AG09319 (cell line): Measurements from ENCODE around the gene NCOA7.

Experiments
- DNase-seq: peaks from one replicate; pipeline ENCODE4 v3.0.0-alpha.2; 2010; ENCODE audit warnings: low read depth; ENCODE audit errors: extremely low read depth
- TF ChIP-seq, protein P1 (sequence below): IDR thresholded peaks from 2 replicates; pipeline ENCODE4 v1.5.1; 2011; ENCODE audit warnings: low read depth, mild to moderate bottlenecking, inconsistent platforms, low read length, moderate library complexity

The NCOA7 gene

DNA sequence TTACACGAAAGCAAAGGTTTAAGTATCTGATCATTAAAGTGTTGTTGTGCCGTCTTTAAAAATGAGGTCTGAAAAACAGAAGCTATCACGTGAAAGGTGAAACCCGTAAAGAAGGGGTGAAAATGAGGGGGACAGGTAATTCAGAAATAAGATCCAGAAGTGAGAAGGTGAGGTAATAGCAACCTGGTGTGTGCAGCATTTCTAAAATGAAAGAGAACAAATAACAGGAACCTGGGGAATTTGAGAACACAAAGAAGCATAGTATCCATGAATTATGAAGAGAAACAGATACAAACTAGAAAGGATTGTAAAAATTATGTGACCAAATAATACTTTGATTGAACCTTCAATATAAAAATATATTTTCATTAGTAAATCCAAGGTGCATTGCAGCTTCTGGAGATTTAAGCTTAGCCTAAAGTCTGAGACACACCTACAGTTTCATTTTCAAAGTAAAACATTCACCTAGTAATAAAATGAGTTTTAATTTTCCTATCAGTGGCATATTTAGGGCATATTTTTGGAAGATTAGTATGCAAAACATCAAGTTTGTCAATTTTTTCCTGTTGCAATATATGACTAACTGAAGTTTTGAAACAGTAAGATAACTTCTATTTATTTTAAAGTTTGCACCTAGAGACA, 39.9 kb upstream of the NCOA7 start:
- TF ChIP-seq, protein P1, sequence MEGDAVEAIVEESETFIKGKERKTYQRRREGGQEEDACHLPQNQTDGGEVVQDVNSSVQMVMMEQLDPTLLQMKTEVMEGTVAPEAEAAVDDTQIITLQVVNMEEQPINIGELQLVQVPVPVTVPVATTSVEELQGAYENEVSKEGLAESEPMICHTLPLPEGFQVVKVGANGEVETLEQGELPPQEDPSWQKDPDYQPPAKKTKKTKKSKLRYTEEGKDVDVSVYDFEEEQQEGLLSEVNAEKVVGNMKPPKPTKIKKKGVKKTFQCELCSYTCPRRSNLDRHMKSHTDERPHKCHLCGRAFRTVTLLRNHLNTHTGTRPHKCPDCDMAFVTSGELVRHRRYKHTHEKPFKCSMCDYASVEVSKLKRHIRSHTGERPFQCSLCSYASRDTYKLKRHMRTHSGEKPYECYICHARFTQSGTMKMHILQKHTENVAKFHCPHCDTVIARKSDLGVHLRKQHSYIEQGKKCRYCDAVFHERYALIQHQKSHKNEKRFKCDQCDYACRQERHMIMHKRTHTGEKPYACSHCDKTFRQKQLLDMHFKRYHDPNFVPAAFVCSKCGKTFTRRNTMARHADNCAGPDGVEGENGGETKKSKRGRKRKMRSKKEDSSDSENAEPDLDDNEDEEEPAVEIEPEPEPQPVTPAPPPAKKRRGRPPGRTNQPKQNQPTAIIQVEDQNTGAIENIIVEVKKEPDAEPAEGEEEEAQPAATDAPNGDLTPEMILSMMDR, result no peak
- DNase-seq, result no peak

DNA sequence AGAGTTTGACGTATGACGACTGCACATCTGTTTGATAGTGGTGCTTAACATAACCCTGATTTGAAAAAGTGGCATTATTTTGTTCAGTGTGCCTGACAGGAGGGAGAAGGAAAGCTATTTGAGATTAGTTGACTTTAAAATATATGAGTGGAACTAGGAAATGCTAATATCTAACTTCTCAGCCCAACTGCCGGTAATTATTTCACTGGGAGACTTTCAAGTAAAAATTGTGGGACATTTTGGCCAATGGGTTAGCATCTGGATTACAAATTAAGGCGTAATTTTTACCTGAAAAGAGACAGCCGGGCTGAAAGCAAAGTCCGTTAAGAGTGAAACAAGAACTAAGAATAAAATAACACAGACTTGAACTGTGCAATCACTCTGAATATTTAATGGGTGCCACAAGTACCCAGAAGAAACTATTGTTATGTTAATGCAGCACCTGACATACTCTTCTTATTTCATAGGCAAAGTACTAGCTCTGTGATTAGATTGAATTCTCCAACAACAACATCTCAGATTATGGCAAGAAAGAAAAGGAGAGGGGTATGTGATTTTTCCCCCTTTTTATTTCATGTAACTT, 39.3 kb upstream of the NCOA7 start:
- no peak for DNase-seq
- TF ChIP-seq, protein P1, result no peak

DNA sequence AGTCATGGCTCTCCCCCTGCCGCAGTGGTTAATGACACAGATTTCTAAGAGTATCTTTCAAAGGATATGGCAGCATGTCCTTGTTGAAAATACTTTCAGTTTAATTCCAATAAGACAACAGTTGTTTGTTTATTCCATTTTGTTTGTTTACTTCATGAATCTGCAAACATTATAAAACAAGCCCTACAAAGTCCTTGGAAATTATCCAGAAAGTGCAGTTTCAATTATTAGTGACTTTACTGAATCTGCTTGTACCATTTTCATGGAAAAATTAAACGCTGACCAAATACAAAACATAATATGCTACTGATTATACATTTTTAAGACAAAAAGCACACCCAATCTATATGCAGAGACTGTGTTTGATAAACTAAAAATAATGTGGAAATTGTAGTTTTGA, 38.0 kb upstream of the NCOA7 start:
- DNase-seq, result no peak
- TF ChIP-seq, protein P1, result no peak

DNA sequence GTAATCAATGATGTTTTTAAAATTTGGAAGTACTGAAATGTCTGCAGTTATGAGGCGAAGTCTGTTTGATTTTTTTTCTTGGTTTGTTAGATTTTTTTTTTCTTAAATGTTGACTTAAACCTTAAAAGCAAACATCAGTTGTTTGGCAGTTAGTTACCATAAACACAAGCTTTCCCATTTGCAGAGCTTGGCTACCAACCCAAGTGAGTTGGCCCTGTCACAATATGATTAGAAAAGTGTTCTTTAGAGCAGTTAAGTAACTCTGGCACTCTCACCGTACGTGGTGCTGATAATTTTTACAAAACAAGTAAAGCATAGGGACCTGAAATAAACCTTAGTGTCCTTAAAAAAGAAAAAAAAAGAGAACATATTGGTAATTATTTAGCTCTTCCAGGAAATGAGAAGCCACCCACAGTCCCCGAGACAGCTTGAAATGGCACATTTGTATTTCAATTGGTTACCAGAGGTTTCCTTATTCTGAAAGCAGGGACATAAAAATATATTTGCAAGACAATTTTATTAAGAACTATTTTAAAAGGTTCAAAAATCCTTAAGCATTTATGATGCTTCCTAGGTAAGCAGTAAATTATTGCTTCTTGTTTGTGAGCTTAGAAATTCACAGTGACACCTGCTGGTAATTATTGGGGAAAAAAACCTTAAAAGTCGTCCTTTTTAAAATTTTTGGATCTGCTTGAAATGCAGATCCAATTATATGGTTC, 37.4 kb upstream of the NCOA7 start:
- TF ChIP-seq, protein P1, result peak; percentile 33

DNA sequence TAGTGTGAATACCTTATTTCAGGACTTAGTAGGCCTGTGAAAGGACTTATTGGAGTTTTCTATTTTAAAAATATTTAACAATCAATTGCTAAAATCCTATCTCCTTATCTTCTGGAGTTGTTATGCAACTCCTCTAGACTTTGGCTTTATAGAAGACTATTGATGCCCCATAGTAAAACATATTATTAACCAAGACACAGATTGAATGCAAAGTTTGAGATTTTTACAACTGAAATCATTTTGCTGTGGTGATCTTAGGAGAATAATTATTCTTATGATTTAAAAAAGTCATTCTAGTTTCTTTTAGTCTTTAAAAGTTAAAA, 36.9 kb upstream of the NCOA7 start:
- TF ChIP-seq, protein P1, result no peak
- DNase-seq, result no peak

More for the DNA sequence above, 37.4 kb upstream of the NCOA7 start:
- DNase-seq, result peak; percentile 2

DNA sequence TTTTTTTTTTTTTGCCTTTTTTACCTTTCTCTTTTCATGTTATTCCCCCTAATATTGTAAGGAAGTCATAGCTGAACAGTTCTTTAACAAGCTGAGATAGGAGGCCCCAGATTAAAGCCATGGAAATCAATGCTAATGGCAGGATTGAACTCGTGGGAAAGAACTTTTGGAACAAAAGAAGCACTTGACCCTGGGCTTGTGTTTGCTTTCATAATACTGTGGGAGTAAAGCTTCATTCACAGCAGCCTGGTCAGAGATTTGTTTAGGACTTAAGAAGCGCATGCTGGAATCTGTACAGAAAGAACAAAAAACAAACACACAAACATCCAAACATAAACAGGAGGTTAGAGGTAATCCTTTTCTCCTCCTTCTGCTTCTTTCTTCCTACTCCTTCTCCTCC, 36.2 kb upstream of the NCOA7 start:
- TF ChIP-seq, protein P1, result no peak
- no peak for DNase-seq

DNA sequence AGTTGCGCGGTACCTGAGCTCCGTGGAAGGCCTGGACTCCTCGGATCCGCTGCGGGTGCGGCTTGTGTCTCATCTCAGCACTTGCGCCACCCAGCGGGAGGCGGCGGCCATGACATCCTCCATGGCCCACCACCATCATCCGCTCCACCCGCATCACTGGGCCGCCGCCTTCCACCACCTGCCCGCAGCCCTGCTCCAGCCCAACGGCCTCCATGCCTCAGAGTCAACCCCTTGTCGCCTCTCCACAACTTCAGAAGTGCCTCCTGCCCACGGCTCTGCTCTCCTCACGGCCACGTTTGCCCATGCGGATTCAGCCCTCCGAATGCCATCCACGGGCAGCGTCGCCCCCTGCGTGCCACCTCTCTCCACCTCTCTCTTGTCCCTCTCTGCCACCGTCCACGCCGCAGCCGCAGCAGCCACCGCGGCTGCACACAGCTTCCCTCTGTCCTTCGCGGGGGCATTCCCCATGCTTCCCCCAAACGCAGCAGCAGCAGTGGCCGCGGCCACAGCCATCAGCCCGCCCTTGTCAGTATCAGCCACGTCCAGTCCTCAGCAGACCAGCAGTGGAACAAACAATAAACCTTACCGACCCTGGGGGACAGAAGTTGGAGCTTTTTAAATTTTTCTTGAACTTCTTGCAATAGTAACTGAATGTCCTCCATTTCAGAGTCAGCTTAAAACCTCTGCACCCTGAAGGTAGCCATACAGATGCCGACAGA, 31.4 kb upstream of the NCOA7 start:
- DNase-seq, result no peak
- TF ChIP-seq, protein P1, result no peak; the same call in 1 of the 2 replicates
